ENCODE data around the gene FOXI1. TPM values are rescaled to one million over a fixed set of nuclear protein-coding genes. Genes with fewer than 3 reads are reported as not detected.
"Not testable (repeated sequence)": the region's sequence is repeated elsewhere in the genome, so short reads cannot be mapped to it uniquely, and the experiment has no call there.

The FOXI1 gene
- polyA plus RNA-seq, 3 donors: not detected

- Histone ChIP-seq H3K79me2 (ENCODE audit: insufficient read depth, low read length) (no peaks in the 10 kb centered on the region), H3K9ac (ENCODE audit: insufficient read depth, low read length, poor library complexity, severe bottlenecking) (no peak overlapping the region), H4K20me1 (ENCODE audit: insufficient read depth, low read length) (no peaks in the 10 kb centered on the region), H3K9me3 (replicated peaks in 1 of 2; ENCODE audit: control insufficient read depth in 1 of 2, insufficient read depth in 1 of 2, low read length in 2 of 2) (no peaks in the 10 kb centered on the region), H3K4me1 (ENCODE audit: control insufficient read depth in 1 of 2, insufficient read depth in 2 of 2, low read length in 2 of 2) (peaks cover 9% of the 10 kb centered on the region in 2 donors), H3K4me2 (replicated peaks; ENCODE audit: extremely low read depth, low read length, poor library complexity, severe bottlenecking) (no peak overlapping the region), H3K36me3 (replicated peaks in 1 of 2; ENCODE audit: control insufficient read depth in 1 of 2, insufficient read depth in 2 of 2, low read length in 2 of 2) (no peaks in the 10 kb centered on the region), H3K27me3 (ENCODE audit: control insufficient read depth in 2 of 2, insufficient read depth in 2 of 2, low read length in 2 of 2) (no peaks in the 10 kb centered on the region), H3K4me3 (replicated peaks in 1 of 3; ENCODE audit: low read depth in 2 of 3, low read length in 3 of 3) (no peak overlapping the region), H2AFZ (ENCODE audit: insufficient read depth, low read depth, low read length, poor library complexity, severe bottlenecking) (no peak overlapping the region), H3K27ac (ENCODE audit: low read depth in 1 of 2, low read length in 2 of 2) (no peak overlapping the region)
- WGBS (ENCODE audit: insufficient coverage): 100% methylated on average over 3 of the region's 4 CpGs
- Mint-ChIP-seq H3K27me3 (ENCODE audit: low read depth in 3 of 3) (peaks cover 5 to 10% (median 8%) of the 10 kb centered on the region in 3 donors), H3K27ac (no peak overlapping the region), H3K4me3 (no peak overlapping the region), H3K4me1 (peaks cover 29% of the 10 kb centered on the region), H3K36me3 (no peaks in the 10 kb centered on the region), H3K9me3 (no peaks in the 10 kb centered on the region)
- intact Hi-C loops (cut with micrococcal nuclease): loop anchor here in 1 of 2 donors (10.0 kb wide), 1 partner anchor 777 kb away; no protein-coding TSS in a partner anchor
- TF ChIP-seq, protein P1, sequence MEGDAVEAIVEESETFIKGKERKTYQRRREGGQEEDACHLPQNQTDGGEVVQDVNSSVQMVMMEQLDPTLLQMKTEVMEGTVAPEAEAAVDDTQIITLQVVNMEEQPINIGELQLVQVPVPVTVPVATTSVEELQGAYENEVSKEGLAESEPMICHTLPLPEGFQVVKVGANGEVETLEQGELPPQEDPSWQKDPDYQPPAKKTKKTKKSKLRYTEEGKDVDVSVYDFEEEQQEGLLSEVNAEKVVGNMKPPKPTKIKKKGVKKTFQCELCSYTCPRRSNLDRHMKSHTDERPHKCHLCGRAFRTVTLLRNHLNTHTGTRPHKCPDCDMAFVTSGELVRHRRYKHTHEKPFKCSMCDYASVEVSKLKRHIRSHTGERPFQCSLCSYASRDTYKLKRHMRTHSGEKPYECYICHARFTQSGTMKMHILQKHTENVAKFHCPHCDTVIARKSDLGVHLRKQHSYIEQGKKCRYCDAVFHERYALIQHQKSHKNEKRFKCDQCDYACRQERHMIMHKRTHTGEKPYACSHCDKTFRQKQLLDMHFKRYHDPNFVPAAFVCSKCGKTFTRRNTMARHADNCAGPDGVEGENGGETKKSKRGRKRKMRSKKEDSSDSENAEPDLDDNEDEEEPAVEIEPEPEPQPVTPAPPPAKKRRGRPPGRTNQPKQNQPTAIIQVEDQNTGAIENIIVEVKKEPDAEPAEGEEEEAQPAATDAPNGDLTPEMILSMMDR (IDR thresholded peaks at IDR 0.05): no peak
- no peak for DNase-seq
These were observed 32.6 kb downstream of the FOXI1 start for GRCh38 chr5:170138273-170138672.

- Histone ChIP-seq H3K36me3 (replicated peaks in 1 of 2; ENCODE audit: control insufficient read depth in 1 of 2, insufficient read depth in 2 of 2, low read length in 2 of 2) (no peaks in the 10 kb centered on the region), H2AFZ (ENCODE audit: insufficient read depth, low read depth, low read length, poor library complexity, severe bottlenecking) (no peak overlapping the region), H3K9ac (ENCODE audit: insufficient read depth, low read length, poor library complexity, severe bottlenecking) (no peak overlapping the region), H4K20me1 (ENCODE audit: insufficient read depth, low read length) (no peaks in the 10 kb centered on the region), H3K27me3 (ENCODE audit: control insufficient read depth in 2 of 2, insufficient read depth in 2 of 2, low read length in 2 of 2) (no peaks in the 10 kb centered on the region), H3K9me3 (replicated peaks in 1 of 2; ENCODE audit: control insufficient read depth in 1 of 2, insufficient read depth in 1 of 2, low read length in 2 of 2) (no peaks in the 10 kb centered on the region), H3K4me2 (replicated peaks; ENCODE audit: extremely low read depth, low read length, poor library complexity, severe bottlenecking) (no peak overlapping the region), H3K27ac (ENCODE audit: low read depth in 1 of 2, low read length in 2 of 2) (no peak overlapping the region), H3K79me2 (ENCODE audit: insufficient read depth, low read length) (no peaks in the 10 kb centered on the region), H3K4me3 (replicated peaks in 1 of 3; ENCODE audit: low read depth in 2 of 3, low read length in 3 of 3) (no peak overlapping the region), H3K4me1 (ENCODE audit: control insufficient read depth in 1 of 2, insufficient read depth in 2 of 2, low read length in 2 of 2) (peaks cover 9% of the 10 kb centered on the region in 2 donors)
- TF ChIP-seq, protein P1 (IDR thresholded peaks at IDR 0.05): no peak
- peaks cover 29% of the 10 kb centered on the region for H3K4me1 Mint-ChIP-seq
- no peaks in the 10 kb centered on the region for H3K9me3 Mint-ChIP-seq
- intact Hi-C loops (cut with micrococcal nuclease): loop anchor here in 1 of 2 donors (10.0 kb wide), 1 partner anchor 775 kb away; no protein-coding TSS in a partner anchor
- WGBS (ENCODE audit: insufficient coverage): 89% methylated on average over 9 of the region's 9 CpGs
- H3K36me3 Mint-ChIP-seq: no peaks in the 10 kb centered on the region
- peak overlapping the region in 3 of 7 donors; percentile 10 to 42 (median 32) for H3K27ac Mint-ChIP-seq
- peaks cover 3 to 12% (median 6%) of the 10 kb centered on the region in 3 donors for H3K27me3 Mint-ChIP-seq (ENCODE audit: low read depth in 3 of 3)
- H3K4me3 Mint-ChIP-seq: no peak overlapping the region
- DNase-seq: no peak
These were observed 34.2 kb downstream of the FOXI1 start for GRCh38 chr5:170139786-170140335.

DNA sequence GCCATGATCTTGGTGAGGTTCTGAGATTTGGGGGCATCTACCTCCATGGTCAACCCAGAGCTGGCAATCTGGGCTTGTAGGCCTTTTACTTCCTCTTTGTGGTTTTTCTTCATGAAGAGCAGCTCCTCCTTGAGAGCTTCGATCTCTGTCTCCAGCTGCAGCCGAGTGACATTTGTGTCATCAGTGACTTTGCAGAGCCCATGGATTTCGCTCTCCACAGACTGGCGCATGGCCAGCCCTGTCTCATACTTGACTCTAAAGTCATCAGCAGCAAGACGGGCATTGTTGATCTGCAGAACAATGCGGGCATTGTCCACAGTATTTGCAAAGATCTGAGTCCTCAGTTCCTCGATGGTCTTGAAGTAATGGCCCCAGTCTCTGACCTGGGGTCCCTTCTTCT, 35.5 kb downstream of the FOXI1 start:
- H3K4me3 Mint-ChIP-seq; H3K4me3 ChIP-seq (replicated peaks in 1 of 3; ENCODE audit: low read depth in 2 of 3, low read length in 3 of 3); H3K9me3 Mint-ChIP-seq; intact Hi-C loops (cut with micrococcal nuclease); H4K20me1 ChIP-seq (ENCODE audit: insufficient read depth, low read length); H3K36me3 Mint-ChIP-seq; H3K4me2 ChIP-seq (replicated peaks; ENCODE audit: extremely low read depth, low read length, poor library complexity, severe bottlenecking); H3K79me2 ChIP-seq (ENCODE audit: insufficient read depth, low read length); H3K27ac ChIP-seq (ENCODE audit: low read depth in 1 of 2, low read length in 2 of 2); H2AFZ ChIP-seq (ENCODE audit: insufficient read depth, low read depth, low read length, poor library complexity, severe bottlenecking); H3K9me3 ChIP-seq (replicated peaks in 1 of 2; ENCODE audit: control insufficient read depth in 1 of 2, insufficient read depth in 1 of 2, low read length in 2 of 2); H3K27ac Mint-ChIP-seq; H3K4me1 ChIP-seq (ENCODE audit: control insufficient read depth in 1 of 2, insufficient read depth in 2 of 2, low read length in 2 of 2); H3K36me3 ChIP-seq (replicated peaks in 1 of 2; ENCODE audit: control insufficient read depth in 1 of 2, insufficient read depth in 2 of 2, low read length in 2 of 2); H3K27me3 ChIP-seq (ENCODE audit: control insufficient read depth in 2 of 2, insufficient read depth in 2 of 2, low read length in 2 of 2); H3K9ac ChIP-seq (ENCODE audit: insufficient read depth, low read length, poor library complexity, severe bottlenecking); H3K27me3 Mint-ChIP-seq (ENCODE audit: low read depth in 3 of 3): not testable (repeated sequence)
- WGBS (ENCODE audit: insufficient coverage): 32% methylated on average over 7 of the region's 7 CpGs
- H3K4me1 Mint-ChIP-seq: peaks cover 26% of the 10 kb centered on the region
- DNase-seq: peak in 2 of 3 donors; percentile 29 to 31
